ENCODE measurements around the gene SLC38A11. TPM values are rescaled to one million over a fixed set of nuclear protein-coding genes. Genes with fewer than 3 reads are reported as not detected.

The SLC38A11 gene
- polyA plus RNA-seq, 3 donors, result 0.07 TPM; not detected in 2

GRCh38 chr2:164869420-164869772 lies 85.9 kb downstream of the SLC38A11 start:
- H4K20me1 ChIP-seq (ENCODE audit: insufficient read depth, low read length), result no peaks in the 10 kb centered on the region
- H3K4me3 ChIP-seq (replicated peaks in 1 of 3; ENCODE audit: low read depth in 2 of 3, low read length in 3 of 3), result no peak overlapping the region
- H3K27ac ChIP-seq (ENCODE audit: low read depth in 1 of 2, low read length in 2 of 2), result no peak overlapping the region
- TF ChIP-seq, protein P1, sequence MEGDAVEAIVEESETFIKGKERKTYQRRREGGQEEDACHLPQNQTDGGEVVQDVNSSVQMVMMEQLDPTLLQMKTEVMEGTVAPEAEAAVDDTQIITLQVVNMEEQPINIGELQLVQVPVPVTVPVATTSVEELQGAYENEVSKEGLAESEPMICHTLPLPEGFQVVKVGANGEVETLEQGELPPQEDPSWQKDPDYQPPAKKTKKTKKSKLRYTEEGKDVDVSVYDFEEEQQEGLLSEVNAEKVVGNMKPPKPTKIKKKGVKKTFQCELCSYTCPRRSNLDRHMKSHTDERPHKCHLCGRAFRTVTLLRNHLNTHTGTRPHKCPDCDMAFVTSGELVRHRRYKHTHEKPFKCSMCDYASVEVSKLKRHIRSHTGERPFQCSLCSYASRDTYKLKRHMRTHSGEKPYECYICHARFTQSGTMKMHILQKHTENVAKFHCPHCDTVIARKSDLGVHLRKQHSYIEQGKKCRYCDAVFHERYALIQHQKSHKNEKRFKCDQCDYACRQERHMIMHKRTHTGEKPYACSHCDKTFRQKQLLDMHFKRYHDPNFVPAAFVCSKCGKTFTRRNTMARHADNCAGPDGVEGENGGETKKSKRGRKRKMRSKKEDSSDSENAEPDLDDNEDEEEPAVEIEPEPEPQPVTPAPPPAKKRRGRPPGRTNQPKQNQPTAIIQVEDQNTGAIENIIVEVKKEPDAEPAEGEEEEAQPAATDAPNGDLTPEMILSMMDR (IDR thresholded peaks at IDR 0.05), result no peak
- H3K79me2 ChIP-seq (ENCODE audit: insufficient read depth, low read length), result no peaks in the 10 kb centered on the region
- DNase-seq, result no peak
- no peak overlapping the region for H3K4me2 ChIP-seq (replicated peaks; ENCODE audit: extremely low read depth, low read length, poor library complexity, severe bottlenecking)
- H3K9ac ChIP-seq (ENCODE audit: insufficient read depth, low read length, poor library complexity, severe bottlenecking), result no peak overlapping the region
- Mint-ChIP-seq H3K4me1 (peaks cover 11% of the 10 kb centered on the region), H3K36me3 (no peaks in the 10 kb centered on the region), H3K27ac (no peak overlapping the region), H3K27me3 (ENCODE audit: low read depth in 3 of 3) (peaks cover 0 to 1% (median 0%) of the 10 kb centered on the region in 3 donors), H3K4me3 (no peak overlapping the region), H3K9me3 (peaks cover 0 to 2% (median 0%) of the 10 kb centered on the region in 7 donors)
- no peaks in the 10 kb centered on the region for H3K36me3 ChIP-seq (replicated peaks in 1 of 2; ENCODE audit: control insufficient read depth in 1 of 2, insufficient read depth in 2 of 2, low read length in 2 of 2)
- intact Hi-C loops (cut with micrococcal nuclease), result no loop called here
- H3K27me3 ChIP-seq (ENCODE audit: control insufficient read depth in 2 of 2, insufficient read depth in 2 of 2, low read length in 2 of 2), result no peaks in the 10 kb centered on the region
- no peaks in the 10 kb centered on the region for H3K9me3 ChIP-seq (replicated peaks in 1 of 2; ENCODE audit: control insufficient read depth in 1 of 2, insufficient read depth in 1 of 2, low read length in 2 of 2)
- peaks cover 0 to 5% of the 10 kb centered on the region in 2 donors for H3K4me1 ChIP-seq (ENCODE audit: control insufficient read depth in 1 of 2, insufficient read depth in 2 of 2, low read length in 2 of 2)
- H2AFZ ChIP-seq (ENCODE audit: insufficient read depth, low read depth, low read length, poor library complexity, severe bottlenecking), result no peak overlapping the region

- H3K4me3 Mint-ChIP-seq, result no peak overlapping the region
- H3K27me3 ChIP-seq (ENCODE audit: control insufficient read depth in 2 of 2, insufficient read depth in 2 of 2, low read length in 2 of 2), result no peaks in the 10 kb centered on the region
- WGBS (ENCODE audit: insufficient coverage), result 100% methylated on average over 2 of the region's 5 CpGs
- H3K4me2 ChIP-seq (replicated peaks; ENCODE audit: extremely low read depth, low read length, poor library complexity, severe bottlenecking), result no peak overlapping the region
- H3K9ac ChIP-seq (ENCODE audit: insufficient read depth, low read length, poor library complexity, severe bottlenecking), result no peak overlapping the region
- intact Hi-C loops (cut with micrococcal nuclease), result no loop called here
- no peak overlapping the region for H2AFZ ChIP-seq (ENCODE audit: insufficient read depth, low read depth, low read length, poor library complexity, severe bottlenecking)
- H3K27me3 Mint-ChIP-seq (ENCODE audit: low read depth in 3 of 3), result peaks cover 0 to under 1% (median 0%) of the 10 kb centered on the region in 3 donors
- no peak overlapping the region for H3K27ac ChIP-seq (ENCODE audit: low read depth in 1 of 2, low read length in 2 of 2)
- H3K79me2 ChIP-seq (ENCODE audit: insufficient read depth, low read length), result no peaks in the 10 kb centered on the region
- no peak overlapping the region for H3K27ac Mint-ChIP-seq
- H4K20me1 ChIP-seq (ENCODE audit: insufficient read depth, low read length), result no peaks in the 10 kb centered on the region
- H3K4me3 ChIP-seq (replicated peaks in 1 of 3; ENCODE audit: low read depth in 2 of 3, low read length in 3 of 3), result no peak overlapping the region
- TF ChIP-seq, protein P1 (IDR thresholded peaks at IDR 0.05), result no peak
- peaks cover 11% of the 10 kb centered on the region for H3K4me1 Mint-ChIP-seq
- no peaks in the 10 kb centered on the region for H3K36me3 Mint-ChIP-seq
- H3K4me1 ChIP-seq (ENCODE audit: control insufficient read depth in 1 of 2, insufficient read depth in 2 of 2, low read length in 2 of 2), result peaks cover 0 to 5% of the 10 kb centered on the region in 2 donors
- H3K9me3 Mint-ChIP-seq, result peaks cover 0 to 2% (median 0%) of the 10 kb centered on the region in 7 donors
- H3K9me3 ChIP-seq (replicated peaks in 1 of 2; ENCODE audit: control insufficient read depth in 1 of 2, insufficient read depth in 1 of 2, low read length in 2 of 2), result no peaks in the 10 kb centered on the region
- H3K36me3 ChIP-seq (replicated peaks in 1 of 2; ENCODE audit: control insufficient read depth in 1 of 2, insufficient read depth in 2 of 2, low read length in 2 of 2), result no peaks in the 10 kb centered on the region
- no peak for DNase-seq
Measured at GRCh38 chr2:164868563-164869419, 86.5 kb downstream of the SLC38A11 start.
